Endometrial microvascular endothelial cells (primary cell): ENCODE data around the gene C1orf174. TPM values are rescaled to one million over a fixed set of nuclear protein-coding genes. Genes with fewer than 3 reads are reported as not detected.

ENCODE experiments used
- in situ Hi-C: cut with HindIII; loops from 2 replicates; pipeline ENCODE4 v1.10.0; 2017; ENCODE audit warnings: low sequenced_read_pairs, low pct_unique_long_range_greater_than_20kb; ENCODE audit errors: inconsistent ontology term
- total RNA-seq: library from RNA; depleted of rRNA; stranded (reverse); fragments of >200 nt; gene quantifications from one replicate; pipeline ENCODE4 v1.2.3, GENCODE V29; 2015; ENCODE audit errors: inconsistent ontology term

Gene C1orf174
- total RNA-seq = 43.7 TPM

- in situ Hi-C loops = no loop called here
Measured at GRCh38 chr1:3900150-3900968, at the start of gene C1orf174. Gene C1orf174 (minus strand): TSS chr1:3900272. CDS start chr1:3900186, 86 bp downstream.

- in situ Hi-C loops = no loop called here
Measured at GRCh38 chr1:3948344-3948743, 48.3 kb upstream of the C1orf174 start.

GRCh38 chr1:3945916-3946840 is 46.1 kb upstream of the C1orf174 start:
- in situ Hi-C loops = no loop called here

GRCh38 chr1:3945222-3945621 is 45.1 kb upstream of the C1orf174 start:
- in situ Hi-C loops = no loop called here

GRCh38 chr1:3944578-3945125 is 44.6 kb upstream of the C1orf174 start:
- in situ Hi-C loops = no loop called here

GRCh38 chr1:3943806-3944577 is 43.9 kb upstream of the C1orf174 start:
- in situ Hi-C loops = no loop called here

- in situ Hi-C loops = no loop called here
Measured at GRCh38 chr1:3943123-3943431, 43.0 kb upstream of the C1orf174 start.

GRCh38 chr1:3942416-3943122 is 42.5 kb upstream of the C1orf174 start:
- in situ Hi-C loops = no loop called here

- in situ Hi-C loops = no loop called here
Measured at GRCh38 chr1:3940754-3941345, 40.8 kb upstream of the C1orf174 start.

- in situ Hi-C loops = no loop called here
Measured at GRCh38 chr1:3940081-3940753, 40.1 kb upstream of the C1orf174 start.

- in situ Hi-C loops = no loop called here
Measured at GRCh38 chr1:3939242-3940080, 39.4 kb upstream of the C1orf174 start.

GRCh38 chr1:3932156-3932919 is 32.3 kb upstream of the C1orf174 start:
- in situ Hi-C loops = no loop called here

- in situ Hi-C loops = no loop called here
Measured at GRCh38 chr1:3931007-3931912, 31.2 kb upstream of the C1orf174 start.

GRCh38 chr1:3930301-3931006 is 30.4 kb upstream of the C1orf174 start:
- in situ Hi-C loops = no loop called here
